A673 (cell line): ENCODE measurements around the gene CACNA2D2.

Source experiments
- CTCF ChIP-seq: fragments of 300-800, 200-600 bp; sonication (generic); conservative IDR thresholded peaks from 2 replicates; pipeline ENCODE4 v1.5.1; 2017; ENCODE audit warnings: low read depth, mild to moderate bottlenecking, antibody characterized with exemption, low read length, moderate library complexity, mixed read lengths
- EZH2 ChIP-seq: fragments of 200-600 bp; sonication (generic); IDR thresholded peaks from 2 replicates; pipeline ENCODE4 v1.6.1; 2017; ENCODE audit warnings: borderline replicate concordance, low read depth, mild to moderate bottlenecking, mixed read lengths, antibody characterized with exemption, low read length; ENCODE audit not compliant: poor library complexity, severe bottlenecking

GRCh38 chr3:50365842-50366220 is 137.6 kb downstream of the CACNA2D2 start:
- TF ChIP-seq EZH2 (no peak), CTCF (no peak)
